HG03196 (cell line): ENCODE data around the gene SUPT20HL1.
"Not testable (repeated sequence)": the region's sequence is repeated elsewhere in the genome, so short reads cannot be mapped to it uniquely, and the experiment has no call there.

Experiments used
- ATAC-seq: cut with Tn5 transposase; IDR thresholded peaks from one replicate; pipeline ENCODE4 v1.9.1; 2021; ENCODE audit not compliant: unreplicated experiment

SUPT20HL1 gene

GRCh38 chrX:24362089-24362745 lies 1.8 kb downstream of the SUPT20HL1 start:
- not testable (repeated sequence) for ATAC-seq

GRCh38 chrX:24363432-24364181 lies 3.2 kb downstream of the SUPT20HL1 start:
- ATAC-seq: not testable (repeated sequence)

- no peak for ATAC-seq
Measured at GRCh38 chrX:24364326-24364725, 3.9 kb downstream of the SUPT20HL1 start.

- ATAC-seq: no peak
Measured at GRCh38 chrX:24364851-24365538, 4.6 kb downstream of the SUPT20HL1 start.

- not testable (repeated sequence) for ATAC-seq
Measured at GRCh38 chrX:24366762-24367400, 6.4 kb downstream of the SUPT20HL1 start.

- no peak for ATAC-seq
Measured at GRCh38 chrX:24369816-24370215, 9.4 kb downstream of the SUPT20HL1 start.

- ATAC-seq: no peak
Measured at GRCh38 chrX:24371391-24371972, 11.0 kb downstream of the SUPT20HL1 start.

GRCh38 chrX:24372021-24372763 lies 11.8 kb downstream of the SUPT20HL1 start:
- no peak for ATAC-seq

- ATAC-seq: no peak
Measured at GRCh38 chrX:24375600-24376131, 15.2 kb downstream of the SUPT20HL1 start.

GRCh38 chrX:24376403-24376802 lies 16.0 kb downstream of the SUPT20HL1 start:
- ATAC-seq: no peak

GRCh38 chrX:24377195-24377594 lies 16.8 kb downstream of the SUPT20HL1 start:
- ATAC-seq: no peak

- no peak for ATAC-seq
Measured at GRCh38 chrX:24377911-24378468, 17.6 kb downstream of the SUPT20HL1 start.

- no peak for ATAC-seq
Measured at GRCh38 chrX:24378706-24379105, 18.3 kb downstream of the SUPT20HL1 start.

GRCh38 chrX:24380262-24381187 lies 20.1 kb downstream of the SUPT20HL1 start:
- no peak for ATAC-seq

- not testable (repeated sequence) for ATAC-seq
Measured at GRCh38 chrX:24382315-24382714, 21.9 kb downstream of the SUPT20HL1 start.

GRCh38 chrX:24387724-24388123 lies 27.3 kb downstream of the SUPT20HL1 start:
- ATAC-seq: no peak

- no peak for ATAC-seq
Measured at GRCh38 chrX:24391389-24391788, 30.9 kb downstream of the SUPT20HL1 start.

GRCh38 chrX:24391843-24392242 lies 31.4 kb downstream of the SUPT20HL1 start:
- ATAC-seq: no peak

- no peak for ATAC-seq
Measured at GRCh38 chrX:24392709-24393108, 32.3 kb downstream of the SUPT20HL1 start.
